Ishikawa (cell line): ENCODE results near the gene ZNF219.

Experiments
- CEBPB ChIP-seq: IDR thresholded peaks from 2 replicates; pipeline ENCODE4 v1.6.1; 2012
- CREB1 ChIP-seq: IDR thresholded peaks from 2 replicates; pipeline ENCODE4 v1.6.1; 2012; ENCODE audit warnings: low read depth
- EP300 ChIP-seq: IDR thresholded peaks from 2 replicates; pipeline ENCODE4 v1.6.1; 2012; ENCODE audit warnings: borderline replicate concordance
- FOXM1 ChIP-seq: IDR thresholded peaks from 2 replicates; pipeline ENCODE4 v1.6.1; 2012; ENCODE audit warnings: low read depth, borderline replicate concordance
- MAX ChIP-seq: IDR thresholded peaks from 2 replicates; pipeline ENCODE4 v1.6.1; 2012
- NFIC ChIP-seq: IDR thresholded peaks from 2 replicates; pipeline ENCODE4 v1.6.1; 2012
- RAD21 ChIP-seq: IDR thresholded peaks from 2 replicates; pipeline ENCODE4 v1.6.1; 2012; ENCODE audit warnings: low read depth
- REST ChIP-seq: IDR thresholded peaks from 2 replicates; pipeline ENCODE4 v1.6.1; 2012; ENCODE audit warnings: low read depth, mild to moderate bottlenecking
- TAF1 ChIP-seq: IDR thresholded peaks from 2 replicates; pipeline ENCODE4 v1.6.1; 2012; ENCODE audit warnings: low read depth, mild to moderate bottlenecking
- TCF12 ChIP-seq: IDR thresholded peaks from 2 replicates; pipeline ENCODE4 v1.6.1; 2012; ENCODE audit warnings: low read depth
- YY1 ChIP-seq: IDR thresholded peaks from 2 replicates; pipeline ENCODE4 v1.6.1; 2012; ENCODE audit warnings: low read depth
- ZBTB7A ChIP-seq: IDR thresholded peaks from 2 replicates; pipeline ENCODE4 v1.6.1; 2012; ENCODE audit warnings: low read depth
- TF ChIP-seq, protein P1 (sequence below): IDR thresholded peaks from 2 replicates; pipeline ENCODE4 v1.6.1; 2012

DNA sequence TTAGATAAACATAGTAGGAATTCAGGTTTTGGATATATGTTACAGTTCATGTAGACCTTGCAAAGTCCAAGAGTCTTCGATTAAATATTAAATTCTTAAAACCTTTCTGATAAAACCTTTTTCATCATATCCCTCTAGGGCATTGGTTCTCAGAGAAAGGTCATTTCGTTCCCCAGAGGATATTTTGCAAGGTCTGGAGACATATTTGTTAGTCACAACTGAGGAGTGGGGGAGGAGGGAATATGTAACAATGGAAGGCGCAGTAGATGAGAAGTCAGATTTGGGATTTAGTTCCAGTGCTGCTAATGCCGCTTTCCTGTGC is 7.7 kb upstream of the ZNF219 start:
- TF ChIP-seq MAX (no peak), TAF1 (no peak), YY1 (no peak), RAD21 (no peak), REST (no peak), NFIC (no peak), TCF12 (no peak), CREB1 (no peak), CEBPB (no peak), FOXM1 (no peak), EP300 (no peak), ZBTB7A (no peak)
- TF ChIP-seq, protein P1, sequence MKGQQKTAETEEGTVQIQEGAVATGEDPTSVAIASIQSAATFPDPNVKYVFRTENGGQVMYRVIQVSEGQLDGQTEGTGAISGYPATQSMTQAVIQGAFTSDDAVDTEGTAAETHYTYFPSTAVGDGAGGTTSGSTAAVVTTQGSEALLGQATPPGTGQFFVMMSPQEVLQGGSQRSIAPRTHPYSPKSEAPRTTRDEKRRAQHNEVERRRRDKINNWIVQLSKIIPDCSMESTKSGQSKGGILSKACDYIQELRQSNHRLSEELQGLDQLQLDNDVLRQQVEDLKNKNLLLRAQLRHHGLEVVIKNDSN = no peak
